ENCODE results near the gene GMPR2.
"Not testable (repeated sequence)": the region's sequence is repeated elsewhere in the genome, so short reads cannot be mapped to it uniquely, and the experiment has no call there.

GMPR2 gene

DNA sequence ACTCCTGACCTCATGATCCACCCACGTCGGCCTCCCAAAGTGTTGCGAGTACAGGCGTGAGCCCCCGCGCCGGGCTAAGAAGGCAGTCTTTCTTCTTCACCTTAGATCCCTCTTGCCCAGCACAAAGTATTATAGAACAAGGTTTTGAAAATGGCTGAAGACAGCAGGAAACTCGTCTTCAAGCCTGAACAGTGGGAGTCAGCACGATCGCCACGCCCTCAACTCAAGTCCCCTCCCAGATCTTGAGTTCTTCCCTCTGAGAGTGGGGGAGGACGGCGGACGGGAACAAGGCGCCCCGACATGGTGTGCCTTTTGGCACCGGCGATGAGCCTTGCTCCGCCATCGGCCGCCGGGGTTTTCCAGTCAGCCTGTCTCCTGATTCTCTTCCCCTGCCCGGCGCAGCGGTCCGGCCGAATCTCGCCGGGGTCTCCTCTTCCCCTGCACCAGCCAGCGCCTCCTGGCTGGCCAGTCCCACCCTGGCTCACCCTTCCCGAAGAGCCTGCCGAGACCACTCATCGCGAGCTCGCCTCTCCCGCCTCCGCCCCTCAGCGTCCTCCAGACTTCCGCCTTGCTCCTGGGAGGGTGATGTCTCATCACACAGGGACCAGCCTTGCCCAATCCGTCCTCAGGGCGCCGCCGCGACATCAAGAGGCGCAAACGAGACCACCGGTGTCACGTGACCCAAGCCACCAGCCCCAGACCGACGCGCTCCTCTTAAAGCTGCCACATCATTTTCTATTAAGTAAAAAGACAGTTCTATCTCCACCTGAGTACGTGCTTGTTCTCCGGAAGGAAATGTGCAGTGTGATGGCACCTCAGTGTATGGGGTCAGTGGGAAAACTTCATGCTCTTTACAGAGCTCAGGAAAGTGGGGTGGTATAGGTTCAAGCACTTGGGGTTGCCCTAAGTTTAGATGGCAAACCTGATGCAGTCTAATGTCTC is 19.5 kb upstream of the GMPR2 start, which contains the start of gene CHMP4A:
Gene CHMP4A (minus strand): TSS at position 565 of the 942 bp plus-strand sequence. CDS start 49 bp downstream, at position 516.
- TF ChIP-seq, protein P1, sequence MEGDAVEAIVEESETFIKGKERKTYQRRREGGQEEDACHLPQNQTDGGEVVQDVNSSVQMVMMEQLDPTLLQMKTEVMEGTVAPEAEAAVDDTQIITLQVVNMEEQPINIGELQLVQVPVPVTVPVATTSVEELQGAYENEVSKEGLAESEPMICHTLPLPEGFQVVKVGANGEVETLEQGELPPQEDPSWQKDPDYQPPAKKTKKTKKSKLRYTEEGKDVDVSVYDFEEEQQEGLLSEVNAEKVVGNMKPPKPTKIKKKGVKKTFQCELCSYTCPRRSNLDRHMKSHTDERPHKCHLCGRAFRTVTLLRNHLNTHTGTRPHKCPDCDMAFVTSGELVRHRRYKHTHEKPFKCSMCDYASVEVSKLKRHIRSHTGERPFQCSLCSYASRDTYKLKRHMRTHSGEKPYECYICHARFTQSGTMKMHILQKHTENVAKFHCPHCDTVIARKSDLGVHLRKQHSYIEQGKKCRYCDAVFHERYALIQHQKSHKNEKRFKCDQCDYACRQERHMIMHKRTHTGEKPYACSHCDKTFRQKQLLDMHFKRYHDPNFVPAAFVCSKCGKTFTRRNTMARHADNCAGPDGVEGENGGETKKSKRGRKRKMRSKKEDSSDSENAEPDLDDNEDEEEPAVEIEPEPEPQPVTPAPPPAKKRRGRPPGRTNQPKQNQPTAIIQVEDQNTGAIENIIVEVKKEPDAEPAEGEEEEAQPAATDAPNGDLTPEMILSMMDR (IDR thresholded peaks at IDR 0.05): peak in 1 of 2 experiments; percentile 14
- intact Hi-C loops (cut with DNase I; ENCODE audit: low total_unique reads): no loop called here

DNA sequence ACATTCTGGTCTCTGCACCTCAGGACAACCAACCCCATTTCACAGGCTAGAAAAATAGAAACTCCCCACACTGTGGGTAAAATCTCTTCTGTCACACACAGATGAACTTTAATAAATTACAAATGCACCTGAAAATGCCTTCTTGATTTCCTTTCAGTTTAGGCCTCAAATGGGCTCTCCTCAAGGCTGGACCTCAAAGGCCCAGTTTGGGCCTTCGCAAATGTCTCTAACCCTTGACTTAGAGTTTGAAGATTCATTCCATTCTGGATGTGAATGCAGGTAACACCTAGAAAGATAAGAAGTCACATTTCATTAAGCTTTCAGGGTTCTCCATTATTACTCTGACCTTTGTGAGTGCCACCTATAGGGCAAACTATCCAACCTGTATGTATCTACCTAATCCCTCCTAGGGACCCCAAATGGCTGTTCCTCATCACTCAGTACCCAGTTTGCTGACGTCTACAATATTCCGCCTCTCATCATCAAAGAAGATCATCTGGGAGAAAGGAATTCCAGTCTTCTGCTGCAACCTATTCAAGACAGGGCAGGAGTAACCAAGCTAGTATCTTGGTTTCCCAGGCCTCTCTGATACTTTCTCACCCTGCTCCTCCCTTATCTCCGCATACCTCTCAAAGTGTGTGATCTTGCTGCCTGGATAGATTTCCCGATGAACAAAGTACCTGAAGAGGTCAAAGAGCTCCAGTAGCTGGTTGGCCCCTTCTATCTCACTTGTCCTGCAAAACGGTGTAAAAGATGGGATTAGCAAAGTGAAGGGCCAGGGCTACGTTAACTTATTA is 18.7 kb upstream of the GMPR2 start:
- peak in 1 of 2 donors; percentile 13 for DNase-seq
- Histone ChIP-seq H3K4me1 (peaks cover 0 to 31% (median 27%) of the 10 kb centered on the region in 4 donors), H3K36me3 (peaks cover 19 to 32% (median 27%) of the 10 kb centered on the region in 3 donors), H3K9me3 (no peaks in the 10 kb centered on the region), H3K27ac (peak overlapping the region; percentile 89 to 96), H3K27me3 (no peaks in the 10 kb centered on the region), H3K4me3 (peak overlapping the region; percentile 62 to 90)
- intact Hi-C loops (cut with DNase I; ENCODE audit: low total_unique reads): no loop called here
- TF ChIP-seq, protein P1 (IDR thresholded peaks at IDR 0.05): no peak

More for the DNA sequence above, 19.5 kb upstream of the GMPR2 start, which contains the start of gene CHMP4A:
- Histone ChIP-seq H3K27ac (peak within 1 kb of the TSS; percentile 89 to 96), H3K4me1 (peaks cover 0 to 31% (median 27%) of the 10 kb centered on the region in 4 donors), H3K4me3 (peak within 1 kb of the TSS; percentile 62 to 90), H3K36me3 (peaks cover 18 to 35% (median 34%) of the 10 kb centered on the region in 3 donors), H3K27me3 (no peaks in the 10 kb centered on the region), H3K9me3 (no peaks in the 10 kb centered on the region)
- DNase-seq: peak; percentile 98 to 99

DNA sequence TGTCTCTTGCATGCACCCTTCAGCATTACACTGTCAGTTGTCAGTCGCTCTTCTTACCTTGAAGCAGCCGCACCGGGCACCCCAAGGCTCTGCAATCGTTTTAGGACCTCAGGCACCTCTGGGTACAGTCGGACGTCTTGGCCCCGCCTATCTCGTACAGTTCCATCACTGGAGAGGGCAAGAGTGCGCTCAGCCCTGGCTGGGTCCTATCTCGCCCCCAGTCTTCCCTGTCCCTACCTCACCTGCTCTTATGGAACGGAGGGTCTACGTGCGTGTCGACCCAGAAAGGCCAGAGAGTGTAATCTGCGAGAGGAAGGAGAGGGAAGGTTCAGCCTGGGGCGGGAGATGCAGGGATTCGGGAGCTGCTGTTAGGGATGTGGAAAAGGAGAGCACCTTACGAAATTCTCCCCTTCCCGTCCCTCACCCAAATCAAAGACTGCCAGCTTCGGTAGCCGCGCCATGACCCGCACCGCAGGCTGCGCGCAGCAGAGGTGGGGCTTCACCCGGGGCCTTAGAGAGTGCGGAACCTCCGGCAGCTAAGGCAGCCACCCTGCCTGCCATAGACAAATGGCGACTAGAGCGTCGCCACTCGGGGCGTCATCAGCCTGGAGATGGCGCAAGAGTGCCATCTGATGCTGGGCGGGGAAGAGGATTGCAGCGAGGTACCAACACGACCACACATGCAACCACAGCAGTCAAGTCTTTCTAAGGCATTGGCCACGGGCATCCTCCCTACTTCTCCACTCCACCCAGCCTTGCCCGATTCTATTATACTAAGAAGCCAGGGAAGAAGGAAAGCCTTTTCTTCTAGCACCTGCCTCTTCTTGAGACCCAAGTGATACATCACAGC is 17.0 kb upstream of the GMPR2 start, which contains the start of gene MDP1:
Gene MDP1 (minus strand): TSS at position 572 of the 850 bp plus-strand sequence. CDS start 111 bp downstream, at position 461.
- no peaks in the 10 kb centered on the region for H3K27me3 ChIP-seq
- TF ChIP-seq, protein P1 (IDR thresholded peaks at IDR 0.05): peak; percentile 11 to 22
- intact Hi-C loops (cut with DNase I; ENCODE audit: low total_unique reads): no loop called here

DNA sequence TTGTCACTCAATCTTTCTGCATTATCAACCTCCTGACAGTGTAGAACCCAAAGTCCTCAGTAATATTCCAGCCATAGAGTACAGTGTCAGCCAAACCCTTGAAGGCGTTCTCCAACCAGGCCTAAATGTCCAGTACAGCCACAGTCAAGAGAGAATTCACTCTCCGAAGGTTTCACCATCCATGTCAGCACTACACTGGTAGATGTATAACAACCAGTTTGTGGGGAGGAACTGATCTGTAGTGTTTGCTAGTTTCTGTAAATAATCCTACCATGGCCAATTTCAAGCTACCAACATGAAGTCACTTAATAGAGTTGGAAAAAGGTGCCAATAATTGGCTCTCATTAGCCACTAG is 16.4 kb upstream of the GMPR2 start:
- Histone ChIP-seq H3K4me1 (peaks cover 0 to 31% (median 27%) of the 10 kb centered on the region in 4 donors), H3K4me3 (peak overlapping the region; percentile 69 to 72), H3K27me3 (no peaks in the 10 kb centered on the region), H3K27ac (peak overlapping the region; percentile 89 to 91), H3K36me3 (peaks cover 5 to 10% (median 6%) of the 10 kb centered on the region in 3 donors), H3K9me3 (no peaks in the 10 kb centered on the region)
- TF ChIP-seq, protein P1 (IDR thresholded peaks at IDR 0.05): no peak
- intact Hi-C loops (cut with DNase I; ENCODE audit: low total_unique reads): no loop called here
- no peak for DNase-seq

More for the DNA sequence above, 17.0 kb upstream of the GMPR2 start, which contains the start of gene MDP1:
- Histone ChIP-seq H3K9me3 (no peaks in the 10 kb centered on the region), H3K27ac (peak within 1 kb of the TSS; percentile 89 to 91), H3K4me1 (peaks cover 0 to 31% (median 27%) of the 10 kb centered on the region in 4 donors), H3K4me3 (peak within 1 kb of the TSS; percentile 69 to 72), H3K36me3 (peaks cover 5 to 16% (median 11%) of the 10 kb centered on the region in 3 donors)
- peak; percentile 88 to 92 for DNase-seq

DNA sequence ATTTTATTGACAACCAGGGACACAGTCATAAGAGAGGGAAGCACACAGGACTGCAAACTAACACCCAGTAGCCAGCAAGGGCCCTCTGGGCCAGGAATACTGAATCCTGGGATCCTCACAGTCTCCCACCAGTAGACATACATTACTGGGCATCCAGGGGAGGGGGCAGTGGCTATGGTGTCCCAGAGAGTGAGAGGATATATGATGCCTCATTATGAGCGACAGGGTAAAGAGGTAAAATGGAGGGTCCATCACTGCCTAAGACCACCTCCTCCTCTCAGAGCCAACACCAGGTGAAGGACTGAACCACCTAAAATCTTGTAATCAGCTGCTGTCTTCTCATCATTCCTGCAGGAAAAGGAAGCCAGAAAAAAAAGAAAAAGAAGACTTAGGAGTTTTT is 15.9 kb upstream of the GMPR2 start:
- peaks cover 0 to 31% (median 26%) of the 10 kb centered on the region in 4 donors for H3K4me1 ChIP-seq
- H3K27ac ChIP-seq; H3K9me3 ChIP-seq; H3K4me3 ChIP-seq; H3K36me3 ChIP-seq; intact Hi-C loops (cut with DNase I; ENCODE audit: low total_unique reads); H3K27me3 ChIP-seq: not testable (repeated sequence)
- DNase-seq: peak in 1 of 2 donors; percentile 48
